Activated T-cell treated with anti-CD3 and anti-CD28 coated beads, Interleukin-2, amount 50 U/mL, for 48 hours (primary cell): ENCODE measurements around the gene JAK1.

Source experiments
- DNase-seq, 2 experiments: peaks; one replicate each; pipeline ENCODE4 v3.0.0-alpha.2; 2020

Gene JAK1

GRCh38 chr1:64857347-64857746, 109.0 kb downstream of the JAK1 start:
- no peak for DNase-seq

- DNase-seq: no peak
These were observed 109.8 kb downstream of the JAK1 start for GRCh38 chr1:64856553-64856952.

- no peak for DNase-seq
These were observed 110.8 kb downstream of the JAK1 start for GRCh38 chr1:64855557-64855956.

- DNase-seq: no peak
These were observed 111.7 kb downstream of the JAK1 start for GRCh38 chr1:64854674-64855073.

- no peak for DNase-seq
These were observed 114.7 kb downstream of the JAK1 start for GRCh38 chr1:64851664-64852063.

- DNase-seq: no peak
These were observed 115.5 kb downstream of the JAK1 start for GRCh38 chr1:64850846-64851245.

- DNase-seq: no peak
These were observed 116.4 kb downstream of the JAK1 start for GRCh38 chr1:64849942-64850341.

GRCh38 chr1:64848803-64849202, 117.5 kb downstream of the JAK1 start:
- DNase-seq: no peak

- no peak for DNase-seq
These were observed 118.2 kb downstream of the JAK1 start for GRCh38 chr1:64848136-64848535.

- DNase-seq: no peak
These were observed 118.7 kb downstream of the JAK1 start for GRCh38 chr1:64847666-64848065.

GRCh38 chr1:64846573-64847430, 119.5 kb downstream of the JAK1 start:
- no peak for DNase-seq

GRCh38 chr1:64845831-64846425, 120.4 kb downstream of the JAK1 start:
- no peak for DNase-seq

GRCh38 chr1:64844609-64845008, 121.7 kb downstream of the JAK1 start:
- no peak for DNase-seq

- no peak for DNase-seq
These were observed 122.2 kb downstream of the JAK1 start for GRCh38 chr1:64844175-64844574.

GRCh38 chr1:64843675-64844074, 122.7 kb downstream of the JAK1 start:
- no peak for DNase-seq

- DNase-seq: no peak
These were observed 124.1 kb downstream of the JAK1 start for GRCh38 chr1:64842224-64842623.

- DNase-seq: no peak
These were observed 124.9 kb downstream of the JAK1 start for GRCh38 chr1:64841330-64842065.

GRCh38 chr1:64839732-64840405, 126.5 kb downstream of the JAK1 start:
- DNase-seq: no peak

GRCh38 chr1:64839261-64839660, 127.1 kb downstream of the JAK1 start:
- no peak for DNase-seq

- DNase-seq: no peak
These were observed 127.9 kb downstream of the JAK1 start for GRCh38 chr1:64838486-64838885.

- DNase-seq: no peak
These were observed 129.5 kb downstream of the JAK1 start for GRCh38 chr1:64836802-64837201.

GRCh38 chr1:64834734-64835133, 131.6 kb downstream of the JAK1 start:
- no peak for DNase-seq

- DNase-seq: no peak
These were observed 136.2 kb downstream of the JAK1 start for GRCh38 chr1:64830030-64830651.
